Activated CD8-positive, alpha-beta T cell treated with anti-CD3 and anti-CD28 coated beads for 36 hours (primary cell): ENCODE results near the gene TBL1XR1. TPM values are rescaled to one million over a fixed set of nuclear protein-coding genes. Genes with fewer than 3 reads are reported as not detected.

Experiments used
- ATAC-seq: fragments of 200-7000 bp; cut with Tn5 transposase; one replicate; pipeline ENCODE4 v1.10.0; 2021; ENCODE audit warnings: mild to moderate bottlenecking, moderate library complexity
- CTCF ChIA-PET: fragments of 350-600 bp; sonication (Branson Sonifier 250); formaldehyde crosslinking; loops from one replicate; lab custom pipeline; 2021; ENCODE audit warnings: antibody characterized with exemption; lab: Charles Lee
- POLR2A ChIA-PET: fragments of 350-600 bp; sonication (Branson Sonifier 250); formaldehyde crosslinking; loops from one replicate; lab custom pipeline; 2021; ENCODE audit warnings: antibody characterized with exemption; lab: Charles Lee
- DNase-seq: peaks from one replicate; pipeline ENCODE4 v3.0.0-alpha.2; 2020
- H3K27ac Mint-ChIP-seq: one replicate; pipeline ENCODE4 v1.8.0; 2021; ENCODE audit warnings: mild to moderate bottlenecking, mixed read lengths
- H3K27me3 Mint-ChIP-seq: one replicate; pipeline ENCODE4 v1.8.0; 2021; ENCODE audit warnings: mixed read lengths
- H3K36me3 Mint-ChIP-seq: one replicate; pipeline ENCODE4 v1.8.0; 2021; ENCODE audit warnings: low read depth, mixed read lengths
- H3K4me1 Mint-ChIP-seq: one replicate; pipeline ENCODE4 v1.8.0; 2021; ENCODE audit warnings: low read depth, mixed read lengths
- H3K4me3 Mint-ChIP-seq: one replicate; pipeline ENCODE4 v1.8.0; 2021; ENCODE audit warnings: mild to moderate bottlenecking, moderate library complexity, mixed read lengths
- H3K9me3 Mint-ChIP-seq: one replicate; pipeline ENCODE4 v1.8.0; 2021; ENCODE audit warnings: mixed read lengths
- CTCF ChIP-seq: fragments of 200-600 bp; IDR thresholded peaks from one replicate; pipeline ENCODE4 v1.8.0; 2022; ENCODE audit warnings: antibody characterized with exemption, mild to moderate bottlenecking
- intact Hi-C: fragments of 100-400 bp; cut with micrococcal nuclease; formaldehyde crosslinking; loops from one replicate; pipeline ENCODE4 v1.10.0; 2022
- total RNA-seq, 2 experiments: library from RNA; stranded (reverse); gene quantifications; one replicate each; pipeline ENCODE4 v1.2.3, GENCODE V29; 2021

Gene TBL1XR1
- total RNA-seq, 2 experiments from 2014 or later, result 153 to 158 TPM

GRCh38 chr3:177041730-177042551 is 155.3 kb downstream of the TBL1XR1 start:
- ChIA-PET POLR2A (interaction anchor here (1.0 kb wide), 1 partner anchor 160 kb away, joined by 3 read pairs; no protein-coding TSS in a partner anchor), CTCF (no interaction called here)
- Mint-ChIP-seq H3K36me3 (peaks cover 69% of the 10 kb centered on the region), H3K4me3 (no peak overlapping the region), H3K27ac (no peak overlapping the region), H3K9me3 (peaks cover 2% of the 10 kb centered on the region), H3K4me1 (peaks cover 28% of the 10 kb centered on the region), H3K27me3 (no peaks in the 10 kb centered on the region)
- no peak for TF ChIP-seq CTCF
- intact Hi-C loops, result no loop called here
- ATAC-seq, result peak; percentile 39
- DNase-seq, result no peak

- ChIA-PET CTCF (no interaction called here), POLR2A (no interaction called here)
- H3K36me3 Mint-ChIP-seq, result peaks cover 68% of the 10 kb centered on the region
- H3K9me3 Mint-ChIP-seq, result peaks cover 2% of the 10 kb centered on the region
- no peaks in the 10 kb centered on the region for H3K27me3 Mint-ChIP-seq
- intact Hi-C loops, result no loop called here
- ATAC-seq, result no peak
- no peak overlapping the region for H3K27ac Mint-ChIP-seq
- H3K4me3 Mint-ChIP-seq, result no peak overlapping the region
- peaks cover 32% of the 10 kb centered on the region for H3K4me1 Mint-ChIP-seq
- no peak for DNase-seq
- TF ChIP-seq CTCF, result no peak
Measured at GRCh38 chr3:177041021-177041729, 156.1 kb downstream of the TBL1XR1 start.

- CTCF ChIA-PET, result no interaction called here
- intact Hi-C loops, result no loop called here
- no peaks in the 10 kb centered on the region for H3K27me3 Mint-ChIP-seq
- no peak for TF ChIP-seq CTCF
- peaks cover 2% of the 10 kb centered on the region for H3K9me3 Mint-ChIP-seq
- H3K36me3 Mint-ChIP-seq, result peaks cover 69% of the 10 kb centered on the region
- H3K4me1 Mint-ChIP-seq, result peaks cover 37% of the 10 kb centered on the region
- no peak for ATAC-seq
- no peak for DNase-seq
- POLR2A ChIA-PET, result interaction anchor here (1.0 kb wide), 1 partner anchor 317 kb away, joined by 3 read pairs; no protein-coding TSS in a partner anchor
- no peak overlapping the region for H3K4me3 Mint-ChIP-seq
- peak overlapping the region; percentile 14 for H3K27ac Mint-ChIP-seq
Measured at GRCh38 chr3:177039490-177040274, 157.6 kb downstream of the TBL1XR1 start.

GRCh38 chr3:177037241-177037640 is 160.0 kb downstream of the TBL1XR1 start:
- no peak overlapping the region for H3K27ac Mint-ChIP-seq
- peak; percentile 29 for DNase-seq
- TF ChIP-seq CTCF, result no peak
- ChIA-PET POLR2A (no interaction called here), CTCF (interaction anchor here (1.3 kb wide), 1 partner anchor 9 kb away, joined by 3 read pairs; no protein-coding TSS in a partner anchor)
- H3K27me3 Mint-ChIP-seq, result no peaks in the 10 kb centered on the region
- H3K36me3 Mint-ChIP-seq, result peaks cover 59% of the 10 kb centered on the region
- peaks cover 34% of the 10 kb centered on the region for H3K4me1 Mint-ChIP-seq
- no peaks in the 10 kb centered on the region for H3K9me3 Mint-ChIP-seq
- peak; percentile 58 for ATAC-seq
- intact Hi-C loops, result no loop called here
- H3K4me3 Mint-ChIP-seq, result no peak overlapping the region
